ENCODE data around the gene UBA3. TPM values are rescaled to one million over a fixed set of nuclear protein-coding genes. Genes with fewer than 3 reads are reported as not detected.

UBA3 gene
- total and polyA plus RNA-seq, 10 of the 15 experiments (the other 5 are each of a cell fraction or from before 2014, with no cell fraction given) = 72.9 to 131 (median 102) TPM

- TF ChIP-seq CTCF (IDR thresholded peaks at IDR 0.05 in 2 of 3, conservative IDR thresholded peaks at IDR 0.05 in 1 of 3; ENCODE audit: control insufficient read depth in 2 of 3, extremely low read depth in 1 of 3, insufficient read depth in 1 of 3, low read depth in 3 of 3, low read length in 3 of 3) (no peak), RELB (IDR thresholded peaks at IDR 0.05; ENCODE audit: low read depth) (no peak; the same call in none of the 2 replicates), JUND (IDR thresholded peaks at IDR 0.05; ENCODE audit: low read depth, low read length) (no peak), PRDM15 (CRISPR knock-in tag; IDR thresholded peaks at IDR 0.05) (no peak), SP1 (IDR thresholded peaks at IDR 0.05; ENCODE audit: low read depth, low read length) (no peak), ZBTB33 (IDR thresholded peaks at IDR 0.05) (no peak), ESRRA (IDR thresholded peaks at IDR 0.05; ENCODE audit: low read length) (no peak), MEF2A (IDR thresholded peaks at IDR 0.05; ENCODE audit: insufficient read depth, low read depth, low read length) (no peak), PML (IDR thresholded peaks at IDR 0.05; ENCODE audit: low read length) (no peak)
Observed at GRCh38 chr3:69092030-69092516, 11.9 kb upstream of the UBA3 start (continued).
